GM19328 (cell line): ENCODE measurements around the gene DNAH17.

Experiments used
- ATAC-seq: cut with Tn5 transposase; IDR thresholded peaks from one replicate; pipeline ENCODE4 v1.9.1; 2021; ENCODE audit warnings: mild to moderate bottlenecking, moderate library complexity; ENCODE audit not compliant: unreplicated experiment

Gene DNAH17, protein sequence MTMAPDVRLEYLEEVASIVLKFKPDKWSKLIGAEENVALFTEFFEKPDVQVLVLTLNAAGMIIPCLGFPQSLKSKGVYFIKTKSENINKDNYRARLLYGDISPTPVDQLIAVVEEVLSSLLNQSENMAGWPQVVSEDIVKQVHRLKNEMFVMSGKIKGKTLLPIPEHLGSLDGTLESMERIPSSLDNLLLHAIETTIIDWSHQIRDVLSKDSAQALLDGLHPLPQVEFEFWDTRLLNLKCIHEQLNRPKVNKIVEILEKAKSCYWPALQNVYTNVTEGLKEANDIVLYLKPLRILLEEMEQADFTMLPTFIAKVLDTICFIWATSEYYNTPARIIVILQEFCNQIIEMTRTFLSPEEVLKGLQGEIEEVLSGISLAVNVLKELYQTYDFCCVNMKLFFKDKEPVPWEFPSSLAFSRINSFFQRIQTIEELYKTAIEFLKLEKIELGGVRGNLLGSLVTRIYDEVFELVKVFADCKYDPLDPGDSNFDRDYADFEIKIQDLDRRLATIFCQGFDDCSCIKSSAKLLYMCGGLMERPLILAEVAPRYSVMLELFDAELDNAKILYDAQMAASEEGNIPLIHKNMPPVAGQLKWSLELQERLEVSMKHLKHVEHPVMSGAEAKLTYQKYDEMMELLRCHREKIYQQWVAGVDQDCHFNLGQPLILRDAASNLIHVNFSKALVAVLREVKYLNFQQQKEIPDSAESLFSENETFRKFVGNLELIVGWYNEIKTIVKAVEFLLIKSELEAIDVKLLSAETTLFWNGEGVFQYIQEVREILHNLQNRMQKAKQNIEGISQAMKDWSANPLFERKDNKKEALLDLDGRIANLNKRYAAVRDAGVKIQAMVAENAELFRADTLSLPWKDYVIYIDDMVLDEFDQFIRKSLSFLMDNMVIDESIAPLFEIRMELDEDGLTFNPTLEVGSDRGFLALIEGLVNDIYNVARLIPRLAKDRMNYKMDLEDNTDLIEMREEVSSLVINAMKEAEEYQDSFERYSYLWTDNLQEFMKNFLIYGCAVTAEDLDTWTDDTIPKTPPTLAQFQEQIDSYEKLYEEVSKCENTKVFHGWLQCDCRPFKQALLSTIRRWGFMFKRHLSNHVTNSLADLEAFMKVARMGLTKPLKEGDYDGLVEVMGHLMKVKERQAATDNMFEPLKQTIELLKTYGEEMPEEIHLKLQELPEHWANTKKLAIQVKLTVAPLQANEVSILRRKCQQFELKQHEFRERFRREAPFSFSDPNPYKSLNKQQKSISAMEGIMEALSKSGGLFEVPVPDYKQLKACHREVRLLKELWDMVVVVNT (N-terminal part only)

DNA sequence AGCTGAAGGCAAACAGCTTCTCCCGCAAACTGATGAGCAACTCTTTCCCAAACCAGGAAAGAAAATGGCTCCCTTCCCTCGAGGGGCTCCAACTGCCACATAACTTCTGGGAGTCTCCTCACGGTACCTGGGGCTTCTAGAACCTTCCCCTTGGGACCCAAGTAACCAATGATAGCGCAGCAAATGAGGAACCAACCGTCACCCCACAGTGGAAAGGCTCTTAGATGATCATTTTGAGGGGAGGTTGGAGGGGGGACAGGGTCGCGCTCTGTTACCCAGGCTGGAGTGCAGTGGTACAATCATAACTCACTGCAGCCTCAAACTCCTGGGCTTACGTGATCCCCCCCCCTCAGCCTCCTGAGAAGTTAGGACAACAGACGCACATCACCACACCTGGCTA lies at the start of gene DNAH17:
DNAH17 (minus strand) TSS at position 101 of the 400 bp plus-strand sequence. CDS start 2,339 bp downstream, outside the sequence.
- ATAC-seq, result no peak

DNA sequence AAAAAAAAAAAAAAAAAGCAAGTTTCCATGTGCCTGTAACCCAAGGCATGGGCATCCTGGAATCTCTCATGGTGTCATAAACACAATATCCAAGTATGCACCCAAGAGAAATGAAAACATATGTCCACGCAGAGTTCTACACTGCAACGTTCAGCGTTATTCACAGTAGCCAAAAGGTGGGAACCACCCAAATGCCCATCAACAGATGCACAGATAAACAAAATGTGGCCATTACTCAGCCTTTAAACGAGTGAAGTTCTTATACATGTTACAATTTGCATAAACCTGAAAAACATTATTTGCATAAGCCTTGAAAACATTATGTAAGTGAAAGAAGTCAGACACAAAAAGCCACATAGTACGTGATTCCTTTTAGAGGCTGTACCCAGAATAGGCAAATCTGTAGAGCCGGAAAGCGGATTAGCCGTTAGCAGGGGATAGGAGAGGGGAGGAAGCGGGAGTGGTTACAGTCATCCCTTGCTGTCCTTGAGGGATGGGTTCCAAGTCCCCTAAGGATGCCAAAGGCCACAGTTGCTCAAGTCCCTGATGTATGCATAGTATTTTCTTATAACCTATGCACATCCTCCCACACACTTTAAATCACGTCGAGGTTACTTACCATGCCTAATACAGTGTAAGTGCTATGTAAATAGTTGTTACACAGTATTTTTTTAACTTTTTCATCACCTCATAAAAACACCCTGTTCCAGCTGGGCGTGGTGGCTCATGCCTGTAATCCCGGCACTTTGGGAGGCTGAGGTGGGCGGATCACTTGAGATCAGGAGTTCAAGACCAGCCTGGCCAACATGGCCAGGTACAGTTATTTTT lies 47.3 kb upstream of the DNAH17 start:
- ATAC-seq, result no peak

DNA sequence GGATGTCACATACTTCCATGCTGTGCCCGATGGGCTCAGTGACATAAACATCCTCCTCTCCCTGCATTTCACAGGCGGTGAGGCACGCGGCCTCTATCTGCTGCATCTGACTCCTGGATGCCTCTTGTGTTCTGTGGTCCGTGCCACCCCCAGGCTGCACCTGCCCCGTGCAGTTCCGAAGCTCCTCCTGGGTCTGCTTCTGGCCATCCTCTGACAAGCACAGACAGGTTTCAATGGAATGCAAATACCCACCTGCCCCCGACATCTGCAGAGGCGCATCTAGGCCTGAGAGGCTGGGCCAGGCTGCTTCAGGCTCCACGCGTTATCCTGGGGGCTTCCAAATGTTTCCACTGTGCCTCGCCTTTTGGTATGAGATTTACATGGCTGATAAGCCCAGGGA lies 46.3 kb upstream of the DNAH17 start:
- no peak for ATAC-seq

DNA sequence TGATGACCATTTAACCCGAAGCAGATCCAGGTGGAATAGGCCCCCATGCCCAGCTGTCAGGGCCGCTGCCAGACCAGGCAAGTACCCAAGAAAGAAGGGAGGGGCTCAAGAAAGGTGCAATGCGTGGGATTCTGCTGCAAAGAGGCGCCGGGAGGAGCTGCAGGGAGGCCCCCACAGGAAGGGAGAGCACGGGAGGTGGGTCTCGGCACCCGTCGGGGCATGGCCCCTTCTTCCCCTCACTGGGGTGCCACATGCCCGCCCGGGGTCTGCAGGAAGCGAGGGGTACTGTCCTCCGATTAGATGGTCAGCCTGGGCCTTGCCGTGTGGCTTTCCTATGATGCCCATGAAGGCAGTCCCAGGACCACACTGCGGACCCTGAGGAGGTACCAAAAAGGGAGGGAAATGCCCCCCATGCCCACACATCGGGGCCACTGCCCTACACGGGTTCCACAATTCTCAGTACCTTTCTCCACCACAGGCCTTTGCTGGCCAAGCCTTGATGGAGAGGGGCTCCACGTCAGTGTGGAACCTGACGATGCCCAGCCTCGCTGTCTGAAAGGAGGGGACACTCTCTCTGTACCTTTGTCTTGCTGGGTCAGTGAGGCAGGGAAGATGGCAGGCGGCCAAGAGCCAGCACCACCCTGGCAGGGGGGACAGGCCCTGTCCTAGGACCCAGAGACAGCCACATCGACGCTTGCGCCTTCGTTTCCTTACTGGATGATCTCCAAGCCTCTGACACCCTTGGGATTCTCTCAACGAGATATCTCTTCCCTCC lies 45.5 kb upstream of the DNAH17 start:
- no peak for ATAC-seq

DNA sequence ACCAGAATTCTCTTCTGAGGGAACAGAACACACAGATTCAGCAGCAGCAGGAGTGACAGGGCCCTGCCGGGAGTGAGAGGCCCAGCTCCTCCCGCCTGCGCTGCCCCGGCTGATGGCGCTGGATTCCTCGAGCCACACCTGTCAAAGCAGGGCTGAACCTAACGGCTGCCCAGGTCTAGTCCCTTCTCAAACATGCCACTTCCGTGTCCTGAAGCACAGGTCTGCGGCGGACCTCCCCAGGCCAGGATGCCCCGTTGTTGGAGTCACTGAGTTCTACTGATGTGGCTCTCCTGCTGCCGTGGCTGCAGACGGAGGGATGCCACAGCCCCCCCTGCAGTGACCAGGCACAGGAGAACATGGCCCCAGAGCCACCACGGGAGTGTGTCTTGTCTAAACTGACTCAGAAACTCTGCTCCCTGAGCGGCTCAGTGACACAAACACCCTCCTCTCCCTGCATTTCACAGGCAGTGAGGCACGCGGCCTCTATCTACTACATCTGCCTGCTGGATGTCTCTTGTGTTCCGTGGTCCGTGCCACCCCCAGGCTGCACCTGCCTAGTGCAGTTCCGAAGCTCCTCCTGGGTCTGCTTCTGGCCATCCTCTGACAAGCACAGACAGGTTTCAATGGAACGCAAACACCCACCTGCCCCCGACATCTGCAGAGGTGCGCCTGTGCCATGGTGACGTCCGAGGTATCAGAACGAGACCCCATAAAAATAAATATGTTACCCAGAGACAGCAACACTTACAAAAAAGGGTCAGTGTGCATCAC lies 44.7 kb upstream of the DNAH17 start:
- no peak for ATAC-seq

DNA sequence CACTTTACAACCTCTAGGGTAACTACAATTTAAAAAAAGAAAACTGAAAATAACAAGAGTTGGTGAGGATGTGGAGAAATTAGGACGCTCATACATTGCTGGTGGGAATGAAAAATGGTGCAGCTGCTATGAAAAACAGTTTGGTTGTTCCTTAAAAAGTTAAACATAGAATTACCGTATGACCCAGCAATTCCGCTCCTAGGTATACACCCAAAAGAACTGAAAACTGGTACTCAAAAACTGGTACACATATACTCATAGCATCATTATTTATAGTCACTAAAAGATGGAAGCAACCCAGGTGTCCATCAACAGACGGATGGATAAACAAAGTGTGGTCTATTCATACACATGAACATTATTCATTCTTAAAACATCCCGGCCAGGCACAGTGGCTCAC lies 42.9 kb upstream of the DNAH17 start:
- ATAC-seq, result no peak

DNA sequence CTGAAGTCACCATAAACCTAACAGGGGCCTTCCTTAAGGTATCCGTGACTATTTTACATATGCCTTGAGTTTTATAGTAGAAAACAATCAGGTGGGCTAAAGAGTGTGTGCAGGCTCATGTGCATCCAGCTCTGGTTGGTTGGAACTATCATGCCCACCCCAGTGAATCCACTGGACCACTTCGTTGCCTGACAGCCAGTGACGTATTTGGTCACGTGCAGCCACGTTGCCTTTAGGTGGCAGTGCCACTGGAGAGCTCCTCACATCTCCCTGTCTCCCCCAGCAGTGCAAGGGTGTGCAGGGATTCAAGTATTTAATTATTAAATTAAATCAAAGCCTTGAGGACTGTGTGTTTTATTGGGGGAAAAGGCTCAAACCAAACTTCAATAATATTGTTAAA lies 42.1 kb upstream of the DNAH17 start:
- ATAC-seq, result no peak

DNA sequence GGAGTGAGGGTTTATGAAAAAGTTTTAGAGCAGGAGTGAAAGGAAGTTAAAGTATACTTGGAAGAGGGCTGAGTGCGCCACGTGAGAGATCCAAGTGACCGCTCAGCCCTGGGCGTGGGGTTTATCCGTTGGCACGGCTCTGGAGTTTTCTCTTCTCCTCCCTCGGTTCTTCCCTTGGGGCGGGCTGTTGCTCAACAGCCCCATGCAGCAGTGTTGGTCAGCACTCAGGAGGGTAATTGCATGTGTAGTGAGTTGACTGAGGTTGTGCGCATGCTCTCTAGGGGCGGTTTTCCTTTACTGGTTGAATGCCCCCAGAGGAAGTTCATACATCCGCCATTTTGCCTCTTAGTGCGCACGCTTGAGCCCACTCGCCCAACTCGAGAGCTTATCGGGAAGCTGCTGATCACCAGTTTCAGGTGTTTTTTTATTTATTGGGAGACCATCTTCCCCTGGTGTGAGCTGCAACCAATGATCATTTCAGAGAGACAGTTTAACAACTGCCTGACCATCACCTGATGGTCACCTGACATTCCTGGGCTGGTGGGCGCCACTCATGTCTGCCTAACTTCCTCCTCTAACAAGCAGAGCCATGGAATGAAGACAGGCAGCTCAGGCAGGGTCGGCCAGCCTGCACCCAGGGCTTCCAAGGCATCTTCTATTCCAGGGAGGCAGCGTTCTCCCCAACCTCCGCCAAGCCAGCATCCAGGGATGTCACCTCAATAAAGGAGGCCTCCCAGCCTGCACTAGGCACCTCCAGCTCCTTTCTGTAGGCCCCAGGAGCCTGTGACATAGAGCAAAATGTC lies 41.3 kb upstream of the DNAH17 start:
- no peak for ATAC-seq

DNA sequence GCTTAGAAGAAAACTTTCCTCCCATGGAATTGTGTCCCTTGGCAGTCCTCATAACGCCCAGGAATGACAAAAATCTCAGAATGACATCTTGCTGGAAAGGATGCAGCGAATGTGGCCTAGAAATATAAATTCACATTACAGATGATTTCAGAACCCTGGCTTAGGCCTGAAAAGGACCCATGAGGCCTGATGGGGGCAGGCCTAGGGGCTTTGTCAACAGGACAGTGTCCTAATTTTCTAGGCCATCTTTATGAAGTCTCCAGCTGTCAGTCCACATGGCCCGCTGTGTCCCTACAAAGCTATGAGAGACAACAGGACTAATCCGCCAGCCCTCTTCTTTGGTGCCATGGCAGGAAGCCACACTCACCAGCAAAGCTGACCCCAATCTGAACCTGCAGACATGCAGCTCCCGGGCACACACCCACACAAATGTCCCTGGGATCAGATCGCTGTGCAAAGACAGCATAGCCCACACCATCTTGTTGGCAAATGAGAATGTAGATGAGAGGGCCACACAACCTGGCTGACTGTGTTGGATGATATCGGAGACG lies 40.4 kb upstream of the DNAH17 start:
- no peak for ATAC-seq

DNA sequence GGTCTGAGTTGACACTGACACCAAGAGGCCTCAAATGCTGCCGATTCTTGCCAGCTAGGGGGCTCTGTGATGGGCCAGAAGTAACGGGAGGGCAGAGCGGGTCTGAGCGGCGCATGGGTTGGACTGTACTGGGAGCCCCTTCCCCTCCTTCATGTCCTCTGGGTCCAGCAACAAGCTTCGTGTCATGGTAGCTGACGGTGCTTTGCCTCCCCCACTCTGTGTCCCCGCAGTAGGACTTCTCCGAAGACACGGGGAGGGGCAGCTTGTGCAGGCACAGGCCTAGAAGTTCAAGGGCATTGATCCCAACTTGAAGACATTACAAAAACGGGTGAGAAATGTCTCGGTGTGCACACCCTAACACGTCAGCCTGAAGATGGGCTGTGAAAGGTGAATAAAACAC lies 39.8 kb upstream of the DNAH17 start:
- no peak for ATAC-seq

DNA sequence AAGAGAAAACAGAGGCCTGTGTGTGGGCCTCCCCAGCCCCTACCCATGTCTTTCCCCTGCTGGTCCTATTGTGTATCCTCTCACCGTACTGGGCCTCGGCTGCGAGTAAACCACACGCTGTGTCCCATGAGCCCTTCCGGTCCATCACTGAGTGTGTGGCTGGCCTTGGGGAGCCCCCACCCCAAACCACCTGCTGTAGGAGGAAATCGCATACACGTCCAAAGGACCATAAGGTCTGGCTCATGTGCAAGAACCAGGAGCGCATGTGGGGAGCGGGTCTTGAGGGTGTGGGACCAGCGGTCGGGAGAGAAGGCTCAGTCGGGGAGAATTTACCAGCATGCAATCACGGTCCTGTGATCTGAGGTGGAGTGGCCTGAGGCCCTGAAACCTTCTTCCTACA lies 38.4 kb upstream of the DNAH17 start:
- no peak for ATAC-seq

DNA sequence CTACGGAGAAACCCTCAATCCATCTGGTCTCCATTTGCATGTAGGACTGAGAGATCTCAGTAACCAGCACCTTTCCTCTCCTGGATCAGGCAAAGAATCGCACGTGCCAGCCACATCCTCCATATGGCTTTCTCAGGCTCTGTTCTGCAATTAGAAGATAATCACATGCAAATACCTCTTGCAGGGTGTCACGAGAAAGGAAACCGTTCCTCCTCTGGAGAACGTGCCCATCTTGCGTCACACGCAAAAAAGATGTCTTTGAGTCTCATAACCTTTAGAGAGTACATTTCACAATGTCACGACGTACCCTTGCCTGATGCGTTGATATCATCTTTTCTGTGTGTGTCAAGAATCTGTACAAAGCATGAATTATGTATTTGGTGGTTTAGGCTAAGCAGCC lies 36.2 kb upstream of the DNAH17 start:
- ATAC-seq, result no peak

DNA sequence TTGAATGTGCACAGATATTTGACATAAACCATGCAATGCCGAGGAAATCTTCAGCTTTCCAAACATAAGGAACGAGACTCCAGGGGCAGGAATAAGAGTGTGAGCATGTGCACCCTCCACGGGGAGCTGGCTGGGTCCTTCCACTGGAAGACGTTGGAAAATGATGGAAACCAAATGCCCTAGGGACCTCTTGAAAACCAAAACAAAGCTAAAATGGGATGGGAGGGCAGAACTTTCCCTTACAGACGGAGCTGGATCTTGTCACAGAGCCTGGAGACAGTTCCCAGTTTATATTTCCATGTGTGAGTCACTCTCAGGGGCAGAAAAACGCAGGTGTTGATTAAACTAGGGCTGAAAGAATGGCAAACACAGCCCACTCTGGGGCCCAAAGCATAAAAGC lies 34.4 kb upstream of the DNAH17 start:
- no peak for ATAC-seq

DNA sequence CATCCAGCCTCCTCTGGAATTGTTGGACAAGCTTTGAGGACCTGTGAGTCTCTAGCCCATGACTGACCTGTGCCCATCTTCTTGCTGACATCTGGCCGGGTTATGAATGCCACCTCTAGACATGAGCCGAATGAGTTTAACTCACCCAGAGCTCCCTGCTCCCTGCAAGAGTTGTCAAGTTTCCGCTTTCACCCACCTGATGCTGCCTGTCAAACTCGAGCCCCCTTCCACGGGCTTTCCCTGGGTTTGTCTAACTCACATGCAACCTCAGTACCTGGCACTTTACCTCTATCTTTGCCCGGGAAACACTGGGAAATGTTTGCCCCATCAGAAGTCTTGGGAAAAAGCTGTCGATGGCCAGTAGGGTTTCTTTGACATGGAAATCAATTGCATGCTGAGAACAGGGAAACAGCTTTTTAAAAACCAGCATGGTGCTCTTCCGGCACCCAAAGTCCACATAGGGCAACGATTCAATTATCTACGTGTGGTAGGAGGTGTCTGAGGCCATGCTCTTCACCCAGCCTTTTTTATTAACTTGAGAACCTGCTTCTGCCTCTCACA lies 33.8 kb upstream of the DNAH17 start:
- ATAC-seq, result no peak

DNA sequence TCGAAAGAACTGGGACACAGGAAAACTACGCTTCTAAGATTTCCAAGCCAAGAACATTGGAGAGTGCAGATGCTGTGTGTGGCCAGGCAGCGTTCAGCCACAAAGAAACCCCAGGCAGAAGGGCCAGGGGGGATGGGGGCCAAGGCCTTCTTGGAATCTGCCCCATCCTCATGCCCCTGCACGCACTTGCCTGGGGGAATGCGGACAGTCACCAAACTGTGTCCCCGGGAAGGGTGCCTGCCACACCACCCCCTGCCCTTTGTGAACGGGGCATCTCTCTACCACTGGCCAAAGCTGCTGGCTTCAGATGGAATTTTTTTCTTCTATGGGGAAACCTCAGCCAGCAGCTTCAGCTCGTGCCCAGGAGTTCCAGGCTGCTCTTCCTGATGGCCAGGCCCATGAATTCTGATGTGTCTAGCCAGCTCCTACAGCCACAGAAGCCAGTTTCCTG lies 32.0 kb upstream of the DNAH17 start:
- ATAC-seq, result no peak

DNA sequence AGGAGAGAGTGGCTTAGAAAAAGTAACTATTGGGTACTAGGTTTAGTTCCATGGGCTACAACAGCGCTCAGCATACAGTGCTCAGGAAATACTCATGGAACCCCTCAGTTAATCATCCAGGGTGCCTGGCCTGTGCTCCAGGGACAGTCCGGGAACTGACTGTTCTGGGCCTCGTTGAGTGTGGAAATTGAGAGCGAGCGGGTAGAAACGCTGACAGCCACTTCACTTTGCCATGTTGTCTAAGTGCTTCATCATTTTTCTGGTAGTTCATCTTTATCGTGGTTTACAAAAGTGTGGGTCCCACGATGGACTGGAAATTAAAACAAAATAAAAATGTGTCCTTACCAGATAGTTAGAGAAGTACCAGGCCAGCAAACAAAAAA lies 31.6 kb upstream of the DNAH17 start:
- no peak for ATAC-seq

DNA sequence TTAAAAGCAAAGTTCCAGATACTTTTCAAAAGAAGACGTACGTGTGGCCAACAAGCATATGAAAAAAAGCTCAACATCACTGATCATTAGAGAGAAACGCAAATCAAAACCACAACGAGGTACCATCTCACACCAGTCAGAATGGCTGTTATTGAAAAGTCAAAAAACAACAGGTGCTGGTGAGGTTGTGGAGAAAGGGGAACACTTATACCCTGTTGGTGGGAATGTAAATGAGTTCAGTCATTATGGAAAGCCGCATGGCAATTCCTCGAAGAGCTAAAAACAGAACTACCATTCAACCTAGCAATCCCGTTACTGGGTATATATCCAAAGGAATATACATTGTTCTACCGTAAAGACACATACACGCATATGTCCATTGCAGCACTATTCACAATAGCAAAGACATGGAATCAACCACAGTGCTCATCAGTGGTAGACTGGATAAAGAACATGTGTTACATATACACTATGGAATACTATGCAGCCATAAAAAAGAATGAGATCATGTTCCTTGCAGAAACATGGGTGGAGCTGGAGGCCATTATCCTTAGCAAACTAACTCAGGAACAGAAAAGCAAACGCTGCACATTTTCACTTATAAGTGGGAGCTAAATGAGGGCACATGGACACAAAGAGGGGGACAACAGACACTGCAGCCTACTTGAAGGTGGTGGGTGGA lies 31.1 kb upstream of the DNAH17 start:
- no peak for ATAC-seq
